Prostate gland (tissue), 2 donors: ENCODE data around the gene B4GALT5. TPM values are rescaled to one million over a fixed set of nuclear protein-coding genes. Genes with fewer than 3 reads are reported as not detected.

Source experiments
- DNase-seq: peaks from one replicate; pipeline ENCODE4 v3.0.0-alpha.2; 2019; ENCODE audit warnings: low spot score
- H3K27ac ChIP-seq, 2 donors: fragments of 200-600 bp; sonication (generic); 2 replicates each; pipeline ENCODE4 v1.5.1; 2017 to 2019
- H3K27me3 ChIP-seq: fragments of 200-600 bp; sonication (generic); replicated peaks from 2 replicates; pipeline ENCODE4 v1.5.1; 2019; ENCODE audit not compliant: insufficient read depth
- H3K36me3 ChIP-seq, 2 donors: fragments of 200-600 bp; sonication (generic); 1 replicate in 1 of 2; 2 replicates in 1 of 2; pipeline versions ENCODE4 v1.5.1 to v1.8.1; 2017 to 2019
- H3K4me1 ChIP-seq: fragments of 200-600 bp; sonication (generic); replicated peaks from 2 replicates; pipeline ENCODE4 v1.5.1; 2019
- H3K4me3 ChIP-seq, 2 donors: fragments of 200-600 bp; sonication (generic); 2 replicates each; pipeline ENCODE4 v1.5.1; 2017 to 2019
- H3K9me3 ChIP-seq: fragments of 200-600 bp; sonication (generic); 2 replicates; pipeline ENCODE4 v1.5.1; 2017
- CTCF ChIP-seq, 4 experiments: fragments of 200-600 bp in 2 of 4; fragments of 450-650 bp in 2 of 4; sonication (generic) in 2 of 4; IDR thresholded peaks; 1 replicate in 3 of 4; 2 replicates in 1 of 4; pipeline ENCODE4 v1.5.1; 2016 to 2019; ENCODE audit warnings: antibody characterized with exemption in 4 of 4, mild to moderate bottlenecking in 2 of 4, moderate library complexity in 2 of 4
- POLR2A ChIP-seq: fragments of 450-650 bp; IDR thresholded peaks from one replicate; pipeline ENCODE4 v1.6.1; 2016; ENCODE audit warnings: antibody characterized with exemption, mild to moderate bottlenecking
- POLR2AphosphoS5 ChIP-seq: sonication (generic); formaldehyde crosslinking; IDR thresholded peaks from one replicate; pipeline ENCODE4 v1.6.1; 2017; ENCODE audit warnings: antibody characterized with exemption
- WGBS: methylation state at CpG from one replicate; pipeline ENCODE4 v1.1.5; 2018; 5-methylcytosine and 5-hydroxymethylcytosine counted together
- intact Hi-C: fragments of 100-400 bp; cut with DNase I; formaldehyde crosslinking; loops from one replicate; pipeline ENCODE4 v1.14.2; 2022
- total RNA-seq, 2 donors: library from RNA; depleted of rRNA; stranded (reverse); fragments of >200 nt; gene quantifications; one replicate each; pipeline ENCODE4 v1.1.0, GENCODE V29; 2016

Gene B4GALT5
- total RNA-seq, 2 donors from 2014 or later, result 17.8 to 53.7 TPM

GRCh38 chr20:49685809-49686208 is 27.9 kb downstream of the B4GALT5 start:
- Histone ChIP-seq H3K27me3 (no peaks in the 10 kb centered on the region), H3K36me3 (no peaks in the 10 kb centered on the region), H3K27ac (no peak overlapping the region), H3K4me1 (no peaks in the 10 kb centered on the region), H3K4me3 (no peak overlapping the region), H3K9me3 (no peaks in the 10 kb centered on the region)
- no peak for DNase-seq
- intact Hi-C loops, result no loop called here
- TF ChIP-seq POLR2A (no peak), CTCF (IDR thresholded peaks at IDR 0.05) (no peak), POLR2AphosphoS5 (no peak)
- WGBS, result 19% methylated on average over 2 of the region's 2 CpGs

GRCh38 chr20:49685161-49685601 is 28.5 kb downstream of the B4GALT5 start:
- no peaks in the 10 kb centered on the region for H3K27me3 ChIP-seq
- no peaks in the 10 kb centered on the region for H3K9me3 ChIP-seq
- no peak for DNase-seq
- no peak overlapping the region for H3K27ac ChIP-seq
- intact Hi-C loops, result no loop called here
- no peak overlapping the region for H3K4me3 ChIP-seq
- 52% methylated on average over 4 of the region's 4 CpGs for WGBS
- no peak for TF ChIP-seq POLR2AphosphoS5
- no peak for TF ChIP-seq CTCF (IDR thresholded peaks at IDR 0.05)
- no peak for TF ChIP-seq POLR2A
- no peaks in the 10 kb centered on the region for H3K4me1 ChIP-seq
- H3K36me3 ChIP-seq, result no peaks in the 10 kb centered on the region

GRCh38 chr20:49684335-49684997 is 29.2 kb downstream of the B4GALT5 start:
- Histone ChIP-seq H3K36me3 (no peaks in the 10 kb centered on the region), H3K9me3 (no peaks in the 10 kb centered on the region), H3K4me1 (no peaks in the 10 kb centered on the region), H3K27me3 (no peaks in the 10 kb centered on the region), H3K4me3 (no peak overlapping the region), H3K27ac (no peak overlapping the region)
- 89% methylated on average over 13 of the region's 13 CpGs for WGBS
- no peak for DNase-seq
- TF ChIP-seq CTCF (IDR thresholded peaks at IDR 0.05), result no peak
- TF ChIP-seq POLR2AphosphoS5, result no peak
- TF ChIP-seq POLR2A, result no peak
- intact Hi-C loops, result no loop called here

GRCh38 chr20:49682798-49683197 is 30.9 kb downstream of the B4GALT5 start:
- Histone ChIP-seq H3K9me3 (no peaks in the 10 kb centered on the region), H3K4me1 (no peaks in the 10 kb centered on the region), H3K4me3 (no peak overlapping the region), H3K27ac (no peak overlapping the region), H3K36me3 (no peaks in the 10 kb centered on the region), H3K27me3 (no peaks in the 10 kb centered on the region)
- no peak for TF ChIP-seq POLR2A
- no peak for TF ChIP-seq POLR2AphosphoS5
- no peak for TF ChIP-seq CTCF (IDR thresholded peaks at IDR 0.05)
- 92% methylated on average over 4 of the region's 4 CpGs for WGBS
- intact Hi-C loops, result no loop called here
- DNase-seq, result no peak

- WGBS, result 91% methylated on average over 8 of the region's 8 CpGs
- no peaks in the 10 kb centered on the region for H3K4me1 ChIP-seq
- DNase-seq, result no peak
- H3K9me3 ChIP-seq, result no peaks in the 10 kb centered on the region
- H3K27ac ChIP-seq, result no peak overlapping the region
- H3K36me3 ChIP-seq, result no peaks in the 10 kb centered on the region
- TF ChIP-seq POLR2A (no peak), CTCF (IDR thresholded peaks at IDR 0.05) (no peak), POLR2AphosphoS5 (no peak)
- no peaks in the 10 kb centered on the region for H3K27me3 ChIP-seq
- no peak overlapping the region for H3K4me3 ChIP-seq
- intact Hi-C loops, result no loop called here
These were observed 31.4 kb downstream of the B4GALT5 start for GRCh38 chr20:49682278-49682677.
